Central memory CD4-positive, alpha-beta T cell (primary cell): Measurements from ENCODE around the gene GALNT18.

ENCODE experiments used
- DNase-seq: peaks from one replicate; pipeline ENCODE4 v3.0.0; 2022

GALNT18 gene

GRCh38 chr11:11622772-11623171, 967 bp upstream of the GALNT18 start:
- DNase-seq: no peak

- DNase-seq: no peak
Measured at GRCh38 chr11:11622340-11622706, 518 bp upstream of the GALNT18 start.

- no peak for DNase-seq
Measured at GRCh38 chr11:11620921-11621572, 758 bp downstream of the GALNT18 start.

GRCh38 chr11:11620173-11620920, 1.5 kb downstream of the GALNT18 start:
- no peak for DNase-seq

GRCh38 chr11:11618973-11619435, 2.8 kb downstream of the GALNT18 start:
- no peak for DNase-seq

GRCh38 chr11:11615086-11615485, 6.7 kb downstream of the GALNT18 start:
- DNase-seq: no peak

- no peak for DNase-seq
Measured at GRCh38 chr11:11612439-11612838, 9.4 kb downstream of the GALNT18 start.

GRCh38 chr11:11611381-11611780, 10.4 kb downstream of the GALNT18 start:
- no peak for DNase-seq

GRCh38 chr11:11608783-11609232, 13.0 kb downstream of the GALNT18 start:
- no peak for DNase-seq

GRCh38 chr11:11607772-11608171, 14.0 kb downstream of the GALNT18 start:
- no peak for DNase-seq

GRCh38 chr11:11605821-11606450, 15.9 kb downstream of the GALNT18 start:
- DNase-seq: no peak

GRCh38 chr11:11605181-11605580, 16.6 kb downstream of the GALNT18 start:
- no peak for DNase-seq

- DNase-seq: no peak
Measured at GRCh38 chr11:11604370-11604990, 17.3 kb downstream of the GALNT18 start.

- DNase-seq: no peak
Measured at GRCh38 chr11:11602011-11602410, 19.8 kb downstream of the GALNT18 start.

GRCh38 chr11:11600288-11600687, 21.5 kb downstream of the GALNT18 start:
- DNase-seq: no peak

- no peak for DNase-seq
Measured at GRCh38 chr11:11598243-11598642, 23.6 kb downstream of the GALNT18 start.

- DNase-seq: no peak
Measured at GRCh38 chr11:11594162-11594561, 27.6 kb downstream of the GALNT18 start.

- DNase-seq: no peak
Measured at GRCh38 chr11:11592146-11592684, 29.6 kb downstream of the GALNT18 start.

- DNase-seq: no peak
Measured at GRCh38 chr11:11589437-11589836, 32.4 kb downstream of the GALNT18 start.

GRCh38 chr11:11588891-11589290, 32.9 kb downstream of the GALNT18 start:
- DNase-seq: no peak

- DNase-seq: no peak
Measured at GRCh38 chr11:11588243-11588642, 33.6 kb downstream of the GALNT18 start.

GRCh38 chr11:11587122-11587521, 34.7 kb downstream of the GALNT18 start:
- no peak for DNase-seq

GRCh38 chr11:11586465-11586864, 35.3 kb downstream of the GALNT18 start:
- DNase-seq: no peak
